Measurements from ENCODE around the gene TNS3. TPM values are rescaled to one million over a fixed set of nuclear protein-coding genes. Genes with fewer than 3 reads are reported as not detected.

The TNS3 gene
- total and polyA plus RNA-seq, 2 of the 13 experiments (the other 11 are each of a cell fraction or from before 2014, with no cell fraction given): 52.9 to 55.7 TPM

DNA sequence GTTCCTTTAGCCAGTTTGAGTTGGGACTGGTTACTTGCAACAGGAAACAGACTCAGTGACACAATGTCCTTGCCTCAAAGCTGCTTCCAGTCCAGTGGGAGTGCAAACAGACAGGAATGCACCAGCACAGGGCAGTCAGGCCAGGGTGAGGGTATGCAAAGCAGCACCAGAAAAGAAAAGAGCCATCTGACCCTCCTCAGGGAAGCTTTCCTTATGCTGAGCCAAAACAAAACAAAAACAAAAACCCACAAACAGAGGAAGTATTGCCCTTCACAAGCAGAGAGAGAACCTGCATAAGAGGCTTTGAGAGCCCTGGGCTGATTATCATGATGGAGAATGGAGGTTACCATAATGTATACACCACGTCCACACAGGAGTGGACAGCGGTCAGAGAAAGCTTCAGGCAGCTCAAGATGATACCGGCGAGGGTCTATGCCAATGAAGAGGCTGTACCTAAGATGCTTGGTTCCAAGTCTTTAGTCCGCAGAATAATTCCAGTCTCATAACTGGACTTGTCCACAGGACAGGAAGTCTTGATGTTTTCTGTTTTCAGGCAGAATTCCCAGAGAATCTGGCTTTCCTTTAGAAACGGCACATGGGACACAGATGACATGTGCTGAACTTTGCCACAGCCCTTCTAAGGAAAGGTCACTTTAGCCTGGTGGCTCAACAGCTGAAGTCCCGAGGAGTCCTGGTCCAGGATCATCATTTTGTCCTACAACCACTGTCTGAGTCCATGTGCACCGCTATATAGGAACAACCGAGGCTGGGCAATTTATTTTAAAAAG is 263.3 kb downstream of the TNS3 start:
- Histone ChIP-seq H3K27me3 (ENCODE audit: control insufficient read depth in 1 of 2, insufficient read depth in 2 of 2, low read length in 2 of 2) (no peaks in the 10 kb centered on the region), H4K20me1 (ENCODE audit: insufficient read depth, low read length) (peaks cover 4% of the 10 kb centered on the region; the same call in 1 of the 2 replicates), H3K79me2 (ENCODE audit: insufficient read depth, low read length) (no peaks in the 10 kb centered on the region), H3K4me1 (ENCODE audit: insufficient read depth, low read length) (no peaks in the 10 kb centered on the region), H3K9ac (ENCODE audit: insufficient read depth, low read depth, low read length) (no peak overlapping the region), H3K27ac (ENCODE audit: extremely low read length, insufficient read depth, low read length) (no peak overlapping the region), H3K9me3 (ENCODE audit: low read length) (no peaks in the 10 kb centered on the region), H3K4me3 (replicated peaks in 1 of 3; ENCODE audit: insufficient read depth in 1 of 3, low read depth in 2 of 3, low read length in 3 of 3) (no peak overlapping the region), H2AFZ (ENCODE audit: low read length) (no peak overlapping the region), H3K36me3 (replicated peaks in 1 of 2; ENCODE audit: control insufficient read depth in 1 of 2, insufficient read depth in 2 of 2, low read length in 2 of 2) (peaks cover 34 to 87% of the 10 kb centered on the region in 2 experiments), H3K4me2 (ENCODE audit: low read depth, low read length) (no peak overlapping the region)
- FAIRE-seq (no peak), ATAC-seq (no peak), DNase-seq (ENCODE audit: low spot score) (no peak)
- ChIA-PET POLR2A (no interaction called here), CTCF (ENCODE audit: low intra/inter-chr PET ratio, low total read pairs) (no interaction called here)
- 91% methylated on average over 9 of the region's 9 CpGs for WGBS (ENCODE audit: low lambda C conversion rate)
- no TSS peak for BruUV-seq (replicated peaks)
- in situ Hi-C loops (cut with HindIII; ENCODE audit: extremely low pct_ligation_motif_present, low pct_unique_long_range_greater_than_20kb): no loop called here
- intact Hi-C loops (cut with micrococcal nuclease; ENCODE audit: unreplicated experiment): no loop called here
- TF ChIP-seq ZNF253 (CRISPR knock-in tag; IDR thresholded peaks at IDR 0.05; ENCODE audit: borderline replicate concordance) (no peak), ZNF17 (CRISPR knock-in tag; IDR thresholded peaks at IDR 0.05) (no peak), RCOR2 (CRISPR knock-in tag; IDR thresholded peaks at IDR 0.05) (no peak), POLR2AphosphoS5 (IDR thresholded peaks at IDR 0.05; ENCODE audit: low read depth, low read length) (no peak), TBL1XR1 (IDR thresholded peaks at IDR 0.05; ENCODE audit: borderline replicate concordance, low read length, partially characterized antibody) (no peak), TEAD2 (CRISPR knock-in tag; IDR thresholded peaks at IDR 0.05) (no peak), JUN (CRISPR knock-in tag; IDR thresholded peaks at IDR 0.05) (no peak)
- TF ChIP-seq, protein P1, sequence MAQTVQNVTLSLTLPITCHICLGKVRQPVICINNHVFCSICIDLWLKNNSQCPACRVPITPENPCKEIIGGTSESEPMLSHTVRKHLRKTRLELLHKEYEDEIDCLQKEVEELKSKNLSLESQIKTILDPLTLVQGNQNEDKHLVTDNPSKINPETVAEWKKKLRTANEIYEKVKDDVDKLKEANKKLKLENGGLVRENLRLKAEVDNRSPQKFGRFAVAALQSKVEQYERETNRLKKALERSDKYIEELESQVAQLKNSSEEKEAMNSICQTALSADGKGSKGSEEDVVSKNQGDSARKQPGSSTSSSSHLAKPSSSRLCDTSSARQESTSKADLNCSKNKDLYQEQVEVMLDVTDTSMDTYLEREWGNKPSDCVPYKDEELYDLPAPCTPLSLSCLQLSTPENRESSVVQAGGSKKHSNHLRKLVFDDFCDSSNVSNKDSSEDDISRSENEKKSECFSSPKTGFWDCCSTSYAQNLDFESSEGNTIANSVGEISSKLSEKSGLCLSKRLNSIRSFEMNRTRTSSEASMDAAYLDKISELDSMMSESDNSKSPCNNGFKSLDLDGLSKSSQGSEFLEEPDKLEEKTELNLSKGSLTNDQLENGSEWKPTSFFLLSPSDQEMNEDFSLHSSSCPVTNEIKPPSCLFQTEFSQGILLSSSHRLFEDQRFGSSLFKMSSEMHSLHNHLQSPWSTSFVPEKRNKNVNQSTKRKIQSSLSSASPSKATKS (CRISPR knock-in tag; IDR thresholded peaks at IDR 0.05): no peak

Measured in HepG2 (cell line).